Epithelial cell of esophagus (primary cell): ENCODE results near the gene STAT6.
A peak's percentile ranks its signal among the peaks of the same experiment; 100 is the strongest.

Experiments used
- DNase-seq: peaks from one replicate; pipeline ENCODE4 v3.0.0; 2010; ENCODE audit warnings: low read depth
- H3K4me3 ChIP-seq: 2 replicates; pipeline ENCODE4 v1.5.1; 2011; ENCODE audit warnings: mild to moderate bottlenecking, low read length, control low read depth
- CTCF ChIP-seq: IDR thresholded peaks from 2 replicates; pipeline ENCODE4 v1.5.1; 2011; ENCODE audit warnings: low read depth, mild to moderate bottlenecking, low read length, control low read depth, inconsistent platforms; ENCODE audit not compliant: insufficient read depth; ENCODE audit errors: missing control alignments

STAT6 gene

GRCh38 chr12:57130941-57131340 lies 19.8 kb upstream of the STAT6 start:
- H3K4me3 ChIP-seq, result no peak overlapping the region
- no peak for DNase-seq
- no peak for TF ChIP-seq CTCF

- no peak for TF ChIP-seq CTCF
- H3K4me3 ChIP-seq, result peak overlapping the region; percentile 74
- peak; percentile 51 for DNase-seq
Observed at GRCh38 chr12:57129889-57130288, 18.7 kb upstream of the STAT6 start.

- DNase-seq, result no peak
- peak overlapping the region; percentile 74 for H3K4me3 ChIP-seq
- no peak for TF ChIP-seq CTCF
Observed at GRCh38 chr12:57129321-57129842, 18.2 kb upstream of the STAT6 start.

GRCh38 chr12:57128519-57129247 lies 17.5 kb upstream of the STAT6 start:
- peak overlapping the region; percentile 74 for H3K4me3 ChIP-seq
- no peak for TF ChIP-seq CTCF
- DNase-seq, result no peak

- H3K4me3 ChIP-seq, result peak within 1 kb of the TSS; percentile 74
- no peak for TF ChIP-seq CTCF
- DNase-seq, result peak; percentile 84
Observed at GRCh38 chr12:57127726-57128518, 16.8 kb upstream of the STAT6 start, which contains the start of gene LRP1. TSS of gene LRP1 (plus strand) at chr12:57128483. CDS start at chr12:57128965, 482 bp downstream.

- DNase-seq, result peak; percentile 57
- peak overlapping the region; percentile 74 for H3K4me3 ChIP-seq
Observed at GRCh38 chr12:57127101-57127725, 16.1 kb upstream of the STAT6 start.

More at GRCh38 chr12:57127101-57127725, 16.1 kb upstream of the STAT6 start:
- peak; percentile 29 for TF ChIP-seq CTCF
